Measurements from ENCODE around the gene CFAP68. TPM values are rescaled to one million over a fixed set of nuclear protein-coding genes. Genes with fewer than 3 reads are reported as not detected.

The CFAP68 gene
- total RNA-seq, 1 donor from 2014 or later = 11.6 TPM

DNA sequence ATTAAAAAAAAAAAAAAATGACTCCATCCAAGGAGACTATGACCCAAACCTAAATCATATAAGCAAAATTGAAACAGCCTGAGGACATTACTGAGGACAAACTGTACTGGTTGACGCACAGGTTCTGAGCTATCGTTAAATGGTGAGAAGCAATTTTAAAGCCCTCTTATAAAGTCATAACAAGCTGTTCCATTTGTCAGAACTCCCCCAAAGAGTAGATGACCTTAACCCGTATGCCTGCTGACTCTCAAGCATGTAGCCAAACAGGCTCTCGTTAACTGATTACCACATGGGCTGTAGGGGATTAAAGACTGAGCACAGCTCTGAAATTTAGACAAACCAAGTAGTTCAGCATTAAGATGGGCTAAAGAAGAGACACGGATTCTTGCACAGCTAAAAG lies 30.0 kb downstream of the CFAP68 start:
- H3K4me1 Mint-ChIP-seq = no peaks in the 10 kb centered on the region
- POLR2A ChIA-PET = no interaction called here
- CTCF ChIA-PET = no interaction called here
- no peak overlapping the region for H3K4me3 Mint-ChIP-seq
- no peak overlapping the region for H3K27ac Mint-ChIP-seq
- H3K27me3 Mint-ChIP-seq = peaks cover 41% of the 10 kb centered on the region
- H3K36me3 Mint-ChIP-seq (ENCODE audit: low read depth) = no peaks in the 10 kb centered on the region
- peaks cover 2% of the 10 kb centered on the region for H3K9me3 Mint-ChIP-seq
- TF ChIP-seq, protein P1, sequence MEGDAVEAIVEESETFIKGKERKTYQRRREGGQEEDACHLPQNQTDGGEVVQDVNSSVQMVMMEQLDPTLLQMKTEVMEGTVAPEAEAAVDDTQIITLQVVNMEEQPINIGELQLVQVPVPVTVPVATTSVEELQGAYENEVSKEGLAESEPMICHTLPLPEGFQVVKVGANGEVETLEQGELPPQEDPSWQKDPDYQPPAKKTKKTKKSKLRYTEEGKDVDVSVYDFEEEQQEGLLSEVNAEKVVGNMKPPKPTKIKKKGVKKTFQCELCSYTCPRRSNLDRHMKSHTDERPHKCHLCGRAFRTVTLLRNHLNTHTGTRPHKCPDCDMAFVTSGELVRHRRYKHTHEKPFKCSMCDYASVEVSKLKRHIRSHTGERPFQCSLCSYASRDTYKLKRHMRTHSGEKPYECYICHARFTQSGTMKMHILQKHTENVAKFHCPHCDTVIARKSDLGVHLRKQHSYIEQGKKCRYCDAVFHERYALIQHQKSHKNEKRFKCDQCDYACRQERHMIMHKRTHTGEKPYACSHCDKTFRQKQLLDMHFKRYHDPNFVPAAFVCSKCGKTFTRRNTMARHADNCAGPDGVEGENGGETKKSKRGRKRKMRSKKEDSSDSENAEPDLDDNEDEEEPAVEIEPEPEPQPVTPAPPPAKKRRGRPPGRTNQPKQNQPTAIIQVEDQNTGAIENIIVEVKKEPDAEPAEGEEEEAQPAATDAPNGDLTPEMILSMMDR (IDR thresholded peaks at IDR 0.05) = no peak
- ATAC-seq (ENCODE audit: low read depth) (no peak), DNase-seq (no peak)
- intact Hi-C loops (cut with micrococcal nuclease) = no loop called here

DNA sequence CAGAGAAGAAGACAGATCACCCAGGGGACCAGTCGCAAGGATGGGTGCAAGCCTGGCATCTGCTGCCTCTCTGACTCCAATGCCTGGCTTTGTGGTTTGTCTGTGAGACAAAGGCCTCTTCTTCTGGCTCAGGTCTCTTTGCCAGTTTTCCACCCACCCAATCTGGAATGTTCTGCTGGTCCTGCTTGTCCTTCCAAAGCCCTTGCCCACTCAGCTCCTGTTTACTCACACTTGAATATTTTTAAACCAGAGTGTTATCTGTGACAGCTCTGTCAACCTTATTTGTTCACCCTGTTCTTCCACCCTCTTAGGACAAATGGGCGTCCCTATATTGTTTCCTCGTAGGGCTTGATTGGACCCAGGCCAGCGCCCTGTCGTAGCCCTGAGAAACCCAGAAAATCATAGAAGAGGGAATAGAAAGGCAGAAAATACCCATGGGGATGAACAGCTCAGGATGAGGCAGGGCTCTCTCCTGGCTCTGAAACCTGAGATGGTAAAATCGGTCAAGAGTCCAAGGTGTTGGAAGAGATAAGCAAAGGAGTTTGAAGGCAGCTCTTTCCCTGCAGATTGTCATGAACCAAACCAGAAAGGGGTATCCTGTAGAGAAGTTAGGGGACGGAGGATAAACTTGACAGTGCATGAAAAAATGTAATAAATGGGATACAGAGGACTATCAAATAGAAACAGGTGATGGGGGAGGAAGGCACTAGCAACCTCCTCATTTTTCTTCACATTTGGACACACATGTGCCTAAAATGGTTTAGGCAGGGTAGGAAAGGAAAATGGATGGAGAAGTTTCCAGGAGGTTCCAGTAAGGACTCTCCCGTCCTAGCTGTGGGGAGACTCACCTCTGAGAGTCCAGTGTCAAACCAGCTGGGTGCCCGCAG lies 31.6 kb downstream of the CFAP68 start:
- H3K4me3 Mint-ChIP-seq = no peak overlapping the region

GRCh38 chr11:111911563-111912401 lies 32.4 kb downstream of the CFAP68 start, which contains the start of gene CRYAB:
Gene CRYAB (minus strand): TSS chr11:111911770. CDS start chr11:111911724, 46 bp downstream.
- ChIA-PET POLR2A (no interaction called here), CTCF (no interaction called here)
- DNase-seq (no peak), ATAC-seq (ENCODE audit: low read depth) (no peak)
- H3K4me1 Mint-ChIP-seq = no peaks in the 10 kb centered on the region
- H3K4me3 Mint-ChIP-seq = no peak within 1 kb of the TSS
- H3K9me3 Mint-ChIP-seq = no peaks in the 10 kb centered on the region
- H3K36me3 Mint-ChIP-seq (ENCODE audit: low read depth) = no peaks in the 10 kb centered on the region
- H3K27me3 Mint-ChIP-seq = peaks cover 53% of the 10 kb centered on the region
- intact Hi-C loops (cut with micrococcal nuclease) = no loop called here
- TF ChIP-seq, protein P1 (IDR thresholded peaks at IDR 0.05) = no peak
- no peak within 1 kb of the TSS for H3K27ac Mint-ChIP-seq

More for the DNA sequence above, 31.6 kb downstream of the CFAP68 start:
- intact Hi-C loops (cut with micrococcal nuclease) = no loop called here
- H3K36me3 Mint-ChIP-seq (ENCODE audit: low read depth) = no peaks in the 10 kb centered on the region
- peaks cover 45% of the 10 kb centered on the region for H3K27me3 Mint-ChIP-seq
- ATAC-seq (ENCODE audit: low read depth) (no peak), DNase-seq (no peak)
- H3K9me3 Mint-ChIP-seq = no peaks in the 10 kb centered on the region
- H3K27ac Mint-ChIP-seq = no peak overlapping the region
- TF ChIP-seq, protein P1 (IDR thresholded peaks at IDR 0.05) = no peak
- CTCF ChIA-PET = no interaction called here
- H3K4me1 Mint-ChIP-seq = no peaks in the 10 kb centered on the region
- POLR2A ChIA-PET = no interaction called here

- CTCF ChIA-PET = no interaction called here
Observed at GRCh38 chr11:111912535-111912934, 33.2 kb downstream of the CFAP68 start, which contains the start of gene HSPB2. Gene HSPB2 (plus strand): TSS chr11:111912734. CDS start chr11:111912830, 96 bp downstream.

More at GRCh38 chr11:111912535-111912934, 33.2 kb downstream of the CFAP68 start, which contains the start of gene HSPB2:
- no peak for ATAC-seq (ENCODE audit: low read depth)
- Mint-ChIP-seq H3K4me1 (no peaks in the 10 kb centered on the region), H3K4me3 (no peak within 1 kb of the TSS), H3K27me3 (peaks cover 53% of the 10 kb centered on the region), H3K9me3 (no peaks in the 10 kb centered on the region), H3K27ac (no peak within 1 kb of the TSS), H3K36me3 (ENCODE audit: low read depth) (no peaks in the 10 kb centered on the region)
- TF ChIP-seq, protein P1 (IDR thresholded peaks at IDR 0.05) = no peak
- POLR2A ChIA-PET = interaction anchor here (0.5 kb wide), 1 partner anchor 136 kb away, joined by 9 read pairs; no protein-coding TSS in a partner anchor
- intact Hi-C loops (cut with micrococcal nuclease) = no loop called here
- no peak for DNase-seq
